PFSK-1 (cell line): ENCODE results near the gene FAM50B. TPM values are rescaled to one million over a fixed set of nuclear protein-coding genes. Genes with fewer than 3 reads are reported as not detected.

Experiments
- FOXP2 ChIP-seq: optimal IDR thresholded peaks from 2 replicates; pipeline ENCODE3; 2011; ENCODE audit warnings: borderline replicate concordance, control low read depth, inconsistent platforms; ENCODE audit not compliant: insufficient read depth; ENCODE audit errors: extremely low read length, extremely low read depth
- POLR2AphosphoS5 ChIP-seq: IDR thresholded peaks from 2 replicates; pipeline ENCODE4 v1.6.1; 2012; ENCODE audit warnings: low read depth, mild to moderate bottlenecking, control low read depth, low read length, moderate library complexity
- SIN3A ChIP-seq: IDR thresholded peaks from 2 replicates; pipeline ENCODE4 v1.6.1; 2012; ENCODE audit warnings: mild to moderate bottlenecking, low read length, moderate library complexity, borderline replicate concordance; ENCODE audit not compliant: insufficient read depth
- TAF1 ChIP-seq: IDR thresholded peaks from 2 replicates; pipeline ENCODE4 v1.6.1; 2012; ENCODE audit warnings: low read length, control low read depth, borderline replicate concordance; ENCODE audit not compliant: insufficient read depth
- polyA plus RNA-seq: library from polyadenylated mRNA; unstranded; fragments of >200 nt; gene quantifications from one replicate; pipeline ENCODE4 v1.2.1, GENCODE V29; 2012; ENCODE audit warnings: low read depth, missing spikeins; ENCODE audit not compliant: insufficient read length
- TF ChIP-seq, protein P1 (sequence below), 2 experiments: IDR thresholded peaks; 2 replicates each; pipeline versions ENCODE4 v1.6.1 to v1.8.0; 2011 to 2012; ENCODE audit warnings: low read depth in 2 of 2, low read length in 2 of 2, control low read depth in 1 of 2, inconsistent platforms in 1 of 2, mild to moderate bottlenecking in 1 of 2, moderate library complexity in 1 of 2; ENCODE audit not compliant: insufficient read depth in 1 of 2

Gene FAM50B, protein sequence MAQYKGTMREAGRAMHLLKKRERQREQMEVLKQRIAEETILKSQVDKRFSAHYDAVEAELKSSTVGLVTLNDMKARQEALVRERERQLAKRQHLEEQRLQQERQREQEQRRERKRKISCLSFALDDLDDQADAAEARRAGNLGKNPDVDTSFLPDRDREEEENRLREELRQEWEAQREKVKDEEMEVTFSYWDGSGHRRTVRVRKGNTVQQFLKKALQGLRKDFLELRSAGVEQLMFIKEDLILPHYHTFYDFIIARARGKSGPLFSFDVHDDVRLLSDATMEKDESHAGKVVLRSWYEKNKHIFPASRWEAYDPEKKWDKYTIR
- polyA plus RNA-seq: 0.82 TPM

GRCh38 chr6:3848925-3849605 is at the start of gene FAM50B:
Gene FAM50B (plus strand): TSS chr6:3849373. CDS start chr6:3849812, 439 bp downstream.
- no peak for TF ChIP-seq SIN3A
- no peak for TF ChIP-seq TAF1
- TF ChIP-seq, protein P1, sequence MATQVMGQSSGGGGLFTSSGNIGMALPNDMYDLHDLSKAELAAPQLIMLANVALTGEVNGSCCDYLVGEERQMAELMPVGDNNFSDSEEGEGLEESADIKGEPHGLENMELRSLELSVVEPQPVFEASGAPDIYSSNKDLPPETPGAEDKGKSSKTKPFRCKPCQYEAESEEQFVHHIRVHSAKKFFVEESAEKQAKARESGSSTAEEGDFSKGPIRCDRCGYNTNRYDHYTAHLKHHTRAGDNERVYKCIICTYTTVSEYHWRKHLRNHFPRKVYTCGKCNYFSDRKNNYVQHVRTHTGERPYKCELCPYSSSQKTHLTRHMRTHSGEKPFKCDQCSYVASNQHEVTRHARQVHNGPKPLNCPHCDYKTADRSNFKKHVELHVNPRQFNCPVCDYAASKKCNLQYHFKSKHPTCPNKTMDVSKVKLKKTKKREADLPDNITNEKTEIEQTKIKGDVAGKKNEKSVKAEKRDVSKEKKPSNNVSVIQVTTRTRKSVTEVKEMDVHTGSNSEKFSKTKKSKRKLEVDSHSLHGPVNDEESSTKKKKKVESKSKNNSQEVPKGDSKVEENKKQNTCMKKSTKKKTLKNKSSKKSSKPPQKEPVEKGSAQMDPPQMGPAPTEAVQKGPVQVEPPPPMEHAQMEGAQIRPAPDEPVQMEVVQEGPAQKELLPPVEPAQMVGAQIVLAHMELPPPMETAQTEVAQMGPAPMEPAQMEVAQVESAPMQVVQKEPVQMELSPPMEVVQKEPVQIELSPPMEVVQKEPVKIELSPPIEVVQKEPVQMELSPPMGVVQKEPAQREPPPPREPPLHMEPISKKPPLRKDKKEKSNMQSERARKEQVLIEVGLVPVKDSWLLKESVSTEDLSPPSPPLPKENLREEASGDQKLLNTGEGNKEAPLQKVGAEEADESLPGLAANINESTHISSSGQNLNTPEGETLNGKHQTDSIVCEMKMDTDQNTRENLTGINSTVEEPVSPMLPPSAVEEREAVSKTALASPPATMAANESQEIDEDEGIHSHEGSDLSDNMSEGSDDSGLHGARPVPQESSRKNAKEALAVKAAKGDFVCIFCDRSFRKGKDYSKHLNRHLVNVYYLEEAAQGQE (IDR thresholded peaks at IDR 0.05; ENCODE audit: insufficient read depth in 1 of 2, low read depth in 2 of 2, low read length in 2 of 2): no peak
- no peak for TF ChIP-seq POLR2AphosphoS5
- no peak for TF ChIP-seq FOXP2

GRCh38 chr6:3799719-3800118 is 49.5 kb upstream of the FAM50B start:
- no peak for TF ChIP-seq SIN3A
- no peak for TF ChIP-seq POLR2AphosphoS5
- TF ChIP-seq, protein P1 (IDR thresholded peaks at IDR 0.05; ENCODE audit: insufficient read depth in 1 of 2, low read depth in 2 of 2, low read length in 2 of 2): no peak
- no peak for TF ChIP-seq TAF1
- TF ChIP-seq FOXP2: no peak

DNA sequence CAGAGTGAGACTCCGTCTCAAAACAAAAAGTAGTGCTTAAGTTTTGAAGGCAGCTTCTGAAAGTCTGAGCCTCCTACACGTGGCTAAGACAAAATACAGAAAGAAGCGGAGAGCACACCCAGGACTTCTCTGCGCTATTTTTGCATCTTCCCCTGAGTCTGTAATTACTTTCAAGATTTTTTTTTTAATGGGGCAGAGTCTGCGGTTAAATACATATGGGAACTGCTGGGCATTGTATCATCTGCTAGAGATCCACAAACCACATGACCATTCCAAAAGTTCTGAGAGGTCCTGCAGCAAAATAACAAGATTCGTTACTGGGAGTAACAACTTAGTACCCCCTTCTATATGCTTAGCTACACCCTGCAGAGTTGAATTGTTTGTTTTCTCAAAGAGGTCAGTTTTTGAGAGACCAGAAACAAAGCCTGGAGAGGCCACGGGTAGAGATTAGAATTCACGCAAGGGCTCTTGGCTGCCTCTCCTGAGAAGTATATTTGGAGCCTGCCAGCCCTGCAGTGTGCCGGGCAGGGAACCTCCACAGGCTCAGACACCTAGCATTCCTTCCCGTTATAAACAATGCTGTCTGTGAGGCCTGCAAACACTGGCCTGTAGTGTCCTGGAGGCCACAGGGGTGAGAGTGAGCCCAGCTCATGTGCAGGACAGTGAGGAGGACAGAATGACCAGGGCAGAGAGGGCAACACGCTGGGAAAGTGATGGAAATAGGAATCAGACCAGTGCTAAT is 48.2 kb upstream of the FAM50B start:
- TF ChIP-seq TAF1: no peak
- TF ChIP-seq POLR2AphosphoS5: no peak
- TF ChIP-seq, protein P1 (IDR thresholded peaks at IDR 0.05; ENCODE audit: insufficient read depth in 1 of 2, low read depth in 2 of 2, low read length in 2 of 2): no peak
- TF ChIP-seq FOXP2: no peak
- no peak for TF ChIP-seq SIN3A

DNA sequence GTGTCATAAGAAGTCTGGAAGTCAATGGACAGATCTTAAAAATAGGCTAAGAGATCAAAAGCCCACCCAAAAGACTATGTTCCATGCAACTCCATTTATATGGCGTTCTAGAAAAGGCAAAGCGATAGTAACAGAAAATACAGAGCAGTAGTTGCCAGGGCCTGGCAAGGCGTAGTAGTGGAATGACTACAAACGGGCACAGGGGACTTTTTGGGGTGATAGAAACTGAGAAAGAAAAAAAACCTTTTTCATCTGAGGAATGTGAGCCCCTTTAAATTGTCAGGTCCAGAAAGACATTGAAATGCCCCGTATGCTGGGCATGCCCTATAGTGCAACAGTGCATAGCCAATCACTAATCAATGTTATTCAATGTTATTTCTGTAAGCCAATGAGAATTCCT is 47.2 kb upstream of the FAM50B start:
- TF ChIP-seq POLR2AphosphoS5: no peak
- no peak for TF ChIP-seq SIN3A
- no peak for TF ChIP-seq TAF1
- TF ChIP-seq FOXP2: no peak
- TF ChIP-seq, protein P1 (IDR thresholded peaks at IDR 0.05; ENCODE audit: insufficient read depth in 1 of 2, low read depth in 2 of 2, low read length in 2 of 2): no peak
